NCI-H748 (cell line): Measurements from ENCODE around the gene PCDH12.
"Not testable (repeated sequence)": the region's sequence is repeated elsewhere in the genome, so short reads cannot be mapped to it uniquely, and the experiment has no call there.

Experiments
- DNase-seq: peaks from one replicate; lab custom pipeline; 2025; ENCODE audit not compliant: unreplicated experiment; lab: John Stamatoyannopoulos, UW

PCDH12 gene

GRCh38 chr5:141941307-141941706 lies 16.7 kb downstream of the PCDH12 start:
- no peak for DNase-seq

- DNase-seq, result no peak
Measured at GRCh38 chr5:141940695-141941271, 17.2 kb downstream of the PCDH12 start.

GRCh38 chr5:141935538-141935937 lies 22.5 kb downstream of the PCDH12 start:
- peak; percentile 21 for DNase-seq

GRCh38 chr5:141934099-141934844 lies 23.7 kb downstream of the PCDH12 start:
- DNase-seq, result peak; percentile 85

GRCh38 chr5:141933151-141933550 lies 24.9 kb downstream of the PCDH12 start:
- no peak for DNase-seq

- no peak for DNase-seq
Measured at GRCh38 chr5:141931694-141932093, 26.3 kb downstream of the PCDH12 start.

- no peak for DNase-seq
Measured at GRCh38 chr5:141929398-141930058, 28.5 kb downstream of the PCDH12 start.

- no peak for DNase-seq
Measured at GRCh38 chr5:141928051-141928450, 30.0 kb downstream of the PCDH12 start.

GRCh38 chr5:141926434-141926833 lies 31.6 kb downstream of the PCDH12 start:
- DNase-seq, result no peak

GRCh38 chr5:141923448-141924313 lies 34.3 kb downstream of the PCDH12 start, which contains the start of gene DELE1:
TSS of gene DELE1 (plus strand) at chr5:141923871. CDS start at chr5:141923942, 71 bp downstream.
- peak; percentile 58 for DNase-seq

GRCh38 chr5:141922827-141923447 lies 35.1 kb downstream of the PCDH12 start:
- not testable (repeated sequence) for DNase-seq

- no peak for DNase-seq
Measured at GRCh38 chr5:141920771-141921170, 37.2 kb downstream of the PCDH12 start.

GRCh38 chr5:141919218-141920119 lies 38.5 kb downstream of the PCDH12 start:
- no peak for DNase-seq

- no peak for DNase-seq
Measured at GRCh38 chr5:141917760-141918159, 40.2 kb downstream of the PCDH12 start.

GRCh38 chr5:141916522-141916921 lies 41.5 kb downstream of the PCDH12 start:
- DNase-seq, result no peak

GRCh38 chr5:141915881-141916336 lies 42.1 kb downstream of the PCDH12 start:
- no peak for DNase-seq

- no peak for DNase-seq
Measured at GRCh38 chr5:141914797-141915196, 43.2 kb downstream of the PCDH12 start.

GRCh38 chr5:141914199-141914743 lies 43.7 kb downstream of the PCDH12 start:
- peak; percentile 51 for DNase-seq

- DNase-seq, result peak; percentile 35
Measured at GRCh38 chr5:141913560-141914198, 44.3 kb downstream of the PCDH12 start.
